Testis (tissue), 3 donors: ENCODE results near the gene MEMO1. TPM values are rescaled to one million over a fixed set of nuclear protein-coding genes. Genes with fewer than 3 reads are reported as not detected.

ENCODE experiments used
- DNase-seq: peaks from one replicate; pipeline ENCODE4 v3.0.0-alpha.2; 2019
- H3K27ac ChIP-seq, 2 donors: fragments of 200-600 bp; sonication (generic); one replicate each; pipeline ENCODE4 v1.5.1; 2019
- H3K27me3 ChIP-seq: fragments of 200-600 bp; sonication (generic); one replicate; pipeline ENCODE4 v1.5.1; 2019
- H3K36me3 ChIP-seq: fragments of 200-600 bp; sonication (generic); one replicate; pipeline ENCODE4 v1.5.1; 2017; ENCODE audit warnings: low read depth; ENCODE audit errors: missing control alignments
- H3K4me1 ChIP-seq: fragments of 200-600 bp; sonication (generic); one replicate; pipeline ENCODE4 v1.5.1; 2019
- H3K4me3 ChIP-seq, 2 donors: fragments of 200-600 bp; sonication (generic); one replicate each; pipeline ENCODE4 v1.5.1; 2017 to 2019
- H3K9me3 ChIP-seq: fragments of 200-600 bp; sonication (generic); one replicate; pipeline ENCODE4 v1.5.1; 2017
- POLR2A ChIP-seq: fragments of 450-650 bp; IDR thresholded peaks from one replicate; pipeline ENCODE4 v1.6.1; 2017; ENCODE audit warnings: antibody characterized with exemption, mild to moderate bottlenecking, moderate library complexity
- WGBS, 2 donors: methylation state at CpG; one replicate each; pipeline ENCODE4 v1.1.5; 2018; 5-methylcytosine and 5-hydroxymethylcytosine counted together
- intact Hi-C: fragments of 100-400 bp; cut with DNase I; formaldehyde crosslinking; loops from one replicate; pipeline ENCODE4 v1.15.1; 2023; ENCODE audit warnings: low total_unique reads
- polyA plus RNA-seq: library from polyadenylated mRNA; stranded (reverse); fragments of 350-450 nt; fragmentation: Illumina TruSeq; extraction: RNeasy Lipid Tissue Mini Kit (QIAGEN cat#74804); gene quantifications from one replicate; pipeline ENCODE4 v1.2.3, GENCODE V29; 2014; ENCODE audit warnings: low read depth, low replicate concordance; ENCODE audit not compliant: insufficient read depth
- total RNA-seq, 2 donors: library from RNA; depleted of rRNA; stranded (reverse); fragments of >200 nt; gene quantifications; one replicate each; pipeline ENCODE4 v1.2.3, GENCODE V29; 2016
- TF ChIP-seq, protein P1 (sequence below), 3 experiments: fragments of 450-650 bp in 2 of 3; fragments of 200-600 bp in 1 of 3; sonication (generic) in 1 of 3; IDR thresholded peaks; one replicate each; pipeline ENCODE4 v1.5.1; 2016 to 2019; ENCODE audit warnings: antibody characterized with exemption in 3 of 3, mild to moderate bottlenecking in 2 of 3, moderate library complexity in 1 of 3

Gene MEMO1
- total and polyA plus RNA-seq, 3 donors from 2014 or later: 59.9 to 167 (median 61.1) TPM

DNA sequence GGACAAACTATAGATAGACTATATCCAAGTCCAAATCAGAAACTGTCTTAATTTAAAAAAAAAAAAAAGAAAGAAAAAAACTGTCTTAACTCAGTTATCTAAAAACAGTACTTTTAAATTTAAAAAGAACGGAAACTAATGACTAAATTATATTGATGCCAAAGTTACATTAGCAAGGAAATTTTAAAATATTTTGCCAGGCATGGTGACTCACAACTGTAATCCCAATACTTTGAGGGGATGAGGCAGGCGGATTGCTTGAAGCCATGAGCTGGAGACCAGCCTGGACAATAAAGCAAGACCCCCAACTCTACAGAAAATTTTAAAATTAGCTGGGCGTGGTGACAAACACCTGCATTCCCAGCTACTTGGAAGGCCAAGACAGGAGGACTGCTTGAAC is 30.9 kb downstream of the MEMO1 start:
- Histone ChIP-seq H3K36me3 (no peaks in the 10 kb centered on the region), H3K27me3 (no peaks in the 10 kb centered on the region), H3K9me3 (no peaks in the 10 kb centered on the region), H3K4me3 (no peak overlapping the region), H3K27ac (no peak overlapping the region), H3K4me1 (no peaks in the 10 kb centered on the region)
- intact Hi-C loops: no loop called here
- 76 to 79% methylated on average over 3 of the region's 3 CpGs for WGBS, 2 donors
- TF ChIP-seq, protein P1, sequence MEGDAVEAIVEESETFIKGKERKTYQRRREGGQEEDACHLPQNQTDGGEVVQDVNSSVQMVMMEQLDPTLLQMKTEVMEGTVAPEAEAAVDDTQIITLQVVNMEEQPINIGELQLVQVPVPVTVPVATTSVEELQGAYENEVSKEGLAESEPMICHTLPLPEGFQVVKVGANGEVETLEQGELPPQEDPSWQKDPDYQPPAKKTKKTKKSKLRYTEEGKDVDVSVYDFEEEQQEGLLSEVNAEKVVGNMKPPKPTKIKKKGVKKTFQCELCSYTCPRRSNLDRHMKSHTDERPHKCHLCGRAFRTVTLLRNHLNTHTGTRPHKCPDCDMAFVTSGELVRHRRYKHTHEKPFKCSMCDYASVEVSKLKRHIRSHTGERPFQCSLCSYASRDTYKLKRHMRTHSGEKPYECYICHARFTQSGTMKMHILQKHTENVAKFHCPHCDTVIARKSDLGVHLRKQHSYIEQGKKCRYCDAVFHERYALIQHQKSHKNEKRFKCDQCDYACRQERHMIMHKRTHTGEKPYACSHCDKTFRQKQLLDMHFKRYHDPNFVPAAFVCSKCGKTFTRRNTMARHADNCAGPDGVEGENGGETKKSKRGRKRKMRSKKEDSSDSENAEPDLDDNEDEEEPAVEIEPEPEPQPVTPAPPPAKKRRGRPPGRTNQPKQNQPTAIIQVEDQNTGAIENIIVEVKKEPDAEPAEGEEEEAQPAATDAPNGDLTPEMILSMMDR (IDR thresholded peaks at IDR 0.05): no peak
- no peak for TF ChIP-seq POLR2A
- DNase-seq: no peak

- intact Hi-C loops: no loop called here
- TF ChIP-seq POLR2A: no peak
- TF ChIP-seq, protein P1 (IDR thresholded peaks at IDR 0.05): no peak
- WGBS, 2 donors: 80 to 87% methylated on average over 3 of the region's 3 CpGs
- Histone ChIP-seq H3K36me3 (no peaks in the 10 kb centered on the region), H3K27ac (no peak overlapping the region), H3K27me3 (no peaks in the 10 kb centered on the region), H3K9me3 (no peaks in the 10 kb centered on the region), H3K4me1 (no peaks in the 10 kb centered on the region), H3K4me3 (no peak overlapping the region)
- DNase-seq: no peak
Observed at GRCh38 chr2:31979018-31979417, 31.8 kb downstream of the MEMO1 start.

GRCh38 chr2:31978436-31978835 is 32.4 kb downstream of the MEMO1 start:
- no peak overlapping the region for H3K4me3 ChIP-seq
- H3K27ac ChIP-seq: no peak overlapping the region
- 84 to 95% methylated on average over 6 of the region's 6 CpGs for WGBS, 2 donors
- no peaks in the 10 kb centered on the region for H3K36me3 ChIP-seq
- no peaks in the 10 kb centered on the region for H3K9me3 ChIP-seq
- H3K4me1 ChIP-seq: no peaks in the 10 kb centered on the region
- no peaks in the 10 kb centered on the region for H3K27me3 ChIP-seq
- no peak for TF ChIP-seq POLR2A
- TF ChIP-seq, protein P1 (IDR thresholded peaks at IDR 0.05): no peak
- DNase-seq: no peak
- intact Hi-C loops: no loop called here

DNA sequence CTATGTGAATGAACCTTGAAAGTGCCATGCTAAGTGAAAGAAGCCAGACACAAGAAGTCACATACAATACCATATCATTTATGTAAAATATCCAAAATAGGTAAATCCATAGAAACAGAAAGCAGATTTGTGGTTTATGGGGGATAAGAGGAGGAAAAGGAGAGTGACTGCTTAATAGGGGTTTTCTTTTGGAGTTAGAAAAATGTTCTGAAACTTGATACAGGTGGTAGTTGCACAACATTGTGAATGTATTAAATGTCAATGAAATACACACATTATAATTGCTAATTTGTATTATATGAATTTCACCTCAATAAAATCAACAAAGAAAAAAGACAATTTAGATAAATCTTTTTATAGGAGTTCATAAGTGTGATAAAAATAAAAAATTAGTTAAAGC is 37.1 kb downstream of the MEMO1 start:
- no peaks in the 10 kb centered on the region for H3K27me3 ChIP-seq
- TF ChIP-seq, protein P1 (IDR thresholded peaks at IDR 0.05): no peak
- TF ChIP-seq POLR2A: no peak
- H3K36me3 ChIP-seq: no peaks in the 10 kb centered on the region
- DNase-seq: no peak
- H3K27ac ChIP-seq: no peak overlapping the region
- no peak overlapping the region for H3K4me3 ChIP-seq
- intact Hi-C loops: no loop called here
- no peaks in the 10 kb centered on the region for H3K9me3 ChIP-seq
- no peaks in the 10 kb centered on the region for H3K4me1 ChIP-seq

DNA sequence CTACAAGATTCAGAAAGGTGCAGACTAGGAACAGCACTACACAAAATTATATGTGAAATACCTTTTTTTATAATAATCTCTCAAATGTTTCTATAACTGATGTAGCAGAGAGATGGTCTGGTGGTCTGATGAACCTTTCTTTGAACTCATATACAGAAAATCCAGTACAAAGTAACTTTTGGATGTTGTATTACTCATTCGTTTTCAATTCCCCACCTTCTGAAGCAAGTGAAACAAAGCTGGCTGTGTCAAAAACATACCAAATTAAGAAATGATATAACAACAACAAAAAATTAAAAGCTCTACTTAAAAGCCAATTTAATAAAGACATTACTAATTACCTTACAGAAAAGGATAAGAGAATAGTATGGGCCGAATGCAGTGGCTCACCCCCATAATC is 38.7 kb downstream of the MEMO1 start:
- H3K36me3 ChIP-seq: no peaks in the 10 kb centered on the region
- no peaks in the 10 kb centered on the region for H3K9me3 ChIP-seq
- no peak overlapping the region for H3K4me3 ChIP-seq
- 76 to 86% methylated on average over 2 of the region's 2 CpGs for WGBS, 2 donors
- H3K27ac ChIP-seq: no peak overlapping the region
- no peaks in the 10 kb centered on the region for H3K27me3 ChIP-seq
- DNase-seq: no peak
- no peak for TF ChIP-seq POLR2A
- intact Hi-C loops: no loop called here
- H3K4me1 ChIP-seq: no peaks in the 10 kb centered on the region
